ENCODE measurements around the gene USP6NL.

DNA sequence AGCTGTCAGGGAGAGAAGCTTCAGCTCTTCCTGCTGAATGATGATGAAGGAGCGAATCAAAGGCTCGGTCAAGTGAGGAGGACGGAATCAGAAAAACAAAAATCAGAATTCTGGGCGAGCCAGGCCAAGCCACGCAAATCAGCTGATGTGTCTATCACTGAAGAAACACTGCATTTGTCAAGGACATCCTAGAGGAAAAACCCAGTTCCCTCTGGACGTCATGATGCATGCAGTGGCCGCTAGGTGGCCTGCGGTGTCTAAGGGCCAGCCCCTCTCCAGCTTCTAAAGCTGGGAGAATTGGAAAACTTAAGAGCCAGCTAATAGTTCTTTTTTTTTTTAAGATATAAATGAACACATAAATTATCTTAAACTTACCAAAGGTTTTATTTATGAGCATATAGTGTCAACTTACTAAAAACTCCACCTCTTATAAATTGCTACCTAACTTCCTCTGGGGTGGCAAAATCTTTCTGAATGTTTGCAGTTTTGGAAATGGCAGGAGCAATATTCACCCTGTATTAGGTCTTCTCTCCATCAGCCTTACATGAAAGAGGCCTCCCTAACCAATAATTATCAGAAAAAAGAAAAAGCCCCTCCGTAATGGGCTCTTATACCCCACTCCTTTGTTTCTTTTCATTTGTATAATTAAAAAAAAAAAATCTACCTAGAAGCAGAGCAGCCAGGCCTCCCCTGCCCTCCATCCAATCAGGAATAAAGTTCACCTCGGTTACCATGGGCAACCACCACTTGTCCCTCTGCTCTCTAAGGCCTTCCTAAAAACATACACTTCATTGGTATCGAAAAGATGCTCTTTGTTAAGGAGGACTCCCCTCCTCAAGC, 186.8 kb downstream of the USP6NL start:
- TF ChIP-seq, protein P1, sequence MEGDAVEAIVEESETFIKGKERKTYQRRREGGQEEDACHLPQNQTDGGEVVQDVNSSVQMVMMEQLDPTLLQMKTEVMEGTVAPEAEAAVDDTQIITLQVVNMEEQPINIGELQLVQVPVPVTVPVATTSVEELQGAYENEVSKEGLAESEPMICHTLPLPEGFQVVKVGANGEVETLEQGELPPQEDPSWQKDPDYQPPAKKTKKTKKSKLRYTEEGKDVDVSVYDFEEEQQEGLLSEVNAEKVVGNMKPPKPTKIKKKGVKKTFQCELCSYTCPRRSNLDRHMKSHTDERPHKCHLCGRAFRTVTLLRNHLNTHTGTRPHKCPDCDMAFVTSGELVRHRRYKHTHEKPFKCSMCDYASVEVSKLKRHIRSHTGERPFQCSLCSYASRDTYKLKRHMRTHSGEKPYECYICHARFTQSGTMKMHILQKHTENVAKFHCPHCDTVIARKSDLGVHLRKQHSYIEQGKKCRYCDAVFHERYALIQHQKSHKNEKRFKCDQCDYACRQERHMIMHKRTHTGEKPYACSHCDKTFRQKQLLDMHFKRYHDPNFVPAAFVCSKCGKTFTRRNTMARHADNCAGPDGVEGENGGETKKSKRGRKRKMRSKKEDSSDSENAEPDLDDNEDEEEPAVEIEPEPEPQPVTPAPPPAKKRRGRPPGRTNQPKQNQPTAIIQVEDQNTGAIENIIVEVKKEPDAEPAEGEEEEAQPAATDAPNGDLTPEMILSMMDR (optimal IDR thresholded peaks at IDR 0.05 in 1 of 3, IDR thresholded peaks at IDR 0.05 in 1 of 3, conservative IDR thresholded peaks at IDR 0.05 in 1 of 3; ENCODE audit: extremely low read depth in 1 of 3, insufficient read depth in 2 of 3, low read length in 3 of 3), result peak; percentile 79 to 86 (median 80)
- no peak for TF ChIP-seq EZH2 (IDR thresholded peaks at IDR 0.05; ENCODE audit: low read length)
